Neutrophil (primary cell): ENCODE data around the gene ATRIP.
"Not testable (repeated sequence)": the region's sequence is repeated elsewhere in the genome, so short reads cannot be mapped to it uniquely, and the experiment has no call there.

ENCODE experiments used
- H3K27ac ChIP-seq: fragments of 200-600 bp; sonication (generic); 2 replicates; pipeline ENCODE4 v1.5.1; 2016; ENCODE audit warnings: mild to moderate bottlenecking, moderate library complexity
- H3K27me3 ChIP-seq: fragments of 200-600 bp; sonication (generic); 2 replicates; pipeline ENCODE4 v1.6.0; 2016; ENCODE audit warnings: mild to moderate bottlenecking
- H3K36me3 ChIP-seq: fragments of 200-600 bp; sonication (generic); 2 replicates; pipeline ENCODE4 v1.5.1; 2017
- H3K4me1 ChIP-seq, 2 experiments: fragments of 200-600 bp in 1 of 2; sonication (generic) in 1 of 2; 1 replicate in 1 of 2; 2 replicates in 1 of 2; pipeline versions ENCODE4 v1.5.1 to v1.6.1; 2013 to 2016; ENCODE audit warnings: low read depth in 1 of 2, low read length in 1 of 2, mild to moderate bottlenecking in 1 of 2, moderate library complexity in 1 of 2; ENCODE audit not compliant: control insufficient read depth in 1 of 2, insufficient read depth in 1 of 2
- H3K4me3 ChIP-seq, 2 experiments: fragments of 200-600 bp in 1 of 2; sonication (generic) in 1 of 2; 1 replicate in 1 of 2; 2 replicates in 1 of 2; pipeline ENCODE4 v1.5.1; 2013 to 2016; ENCODE audit warnings: low read depth in 1 of 2, low read length in 1 of 2, mild to moderate bottlenecking in 1 of 2, moderate library complexity in 1 of 2
- H3K9me3 ChIP-seq: fragments of 200-600 bp; sonication (generic); 2 replicates; pipeline ENCODE4 v1.5.1; 2016
- TF ChIP-seq, protein P1 (sequence below): fragments of 200-600 bp; sonication (generic); IDR thresholded peaks from 2 replicates; pipeline ENCODE4 v1.5.1; 2016; ENCODE audit warnings: antibody characterized with exemption

The ATRIP gene

GRCh38 chr3:48400824-48401433 is 45.6 kb upstream of the ATRIP start:
- Histone ChIP-seq H3K36me3 (no peaks in the 10 kb centered on the region), H3K9me3 (no peaks in the 10 kb centered on the region), H3K27ac (no peak overlapping the region), H3K4me3 (no peak overlapping the region), H3K4me1 (peaks cover 37 to 40% of the 10 kb centered on the region in 2 experiments), H3K27me3 (no peaks in the 10 kb centered on the region)
- TF ChIP-seq, protein P1, sequence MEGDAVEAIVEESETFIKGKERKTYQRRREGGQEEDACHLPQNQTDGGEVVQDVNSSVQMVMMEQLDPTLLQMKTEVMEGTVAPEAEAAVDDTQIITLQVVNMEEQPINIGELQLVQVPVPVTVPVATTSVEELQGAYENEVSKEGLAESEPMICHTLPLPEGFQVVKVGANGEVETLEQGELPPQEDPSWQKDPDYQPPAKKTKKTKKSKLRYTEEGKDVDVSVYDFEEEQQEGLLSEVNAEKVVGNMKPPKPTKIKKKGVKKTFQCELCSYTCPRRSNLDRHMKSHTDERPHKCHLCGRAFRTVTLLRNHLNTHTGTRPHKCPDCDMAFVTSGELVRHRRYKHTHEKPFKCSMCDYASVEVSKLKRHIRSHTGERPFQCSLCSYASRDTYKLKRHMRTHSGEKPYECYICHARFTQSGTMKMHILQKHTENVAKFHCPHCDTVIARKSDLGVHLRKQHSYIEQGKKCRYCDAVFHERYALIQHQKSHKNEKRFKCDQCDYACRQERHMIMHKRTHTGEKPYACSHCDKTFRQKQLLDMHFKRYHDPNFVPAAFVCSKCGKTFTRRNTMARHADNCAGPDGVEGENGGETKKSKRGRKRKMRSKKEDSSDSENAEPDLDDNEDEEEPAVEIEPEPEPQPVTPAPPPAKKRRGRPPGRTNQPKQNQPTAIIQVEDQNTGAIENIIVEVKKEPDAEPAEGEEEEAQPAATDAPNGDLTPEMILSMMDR: peak; percentile 85

DNA sequence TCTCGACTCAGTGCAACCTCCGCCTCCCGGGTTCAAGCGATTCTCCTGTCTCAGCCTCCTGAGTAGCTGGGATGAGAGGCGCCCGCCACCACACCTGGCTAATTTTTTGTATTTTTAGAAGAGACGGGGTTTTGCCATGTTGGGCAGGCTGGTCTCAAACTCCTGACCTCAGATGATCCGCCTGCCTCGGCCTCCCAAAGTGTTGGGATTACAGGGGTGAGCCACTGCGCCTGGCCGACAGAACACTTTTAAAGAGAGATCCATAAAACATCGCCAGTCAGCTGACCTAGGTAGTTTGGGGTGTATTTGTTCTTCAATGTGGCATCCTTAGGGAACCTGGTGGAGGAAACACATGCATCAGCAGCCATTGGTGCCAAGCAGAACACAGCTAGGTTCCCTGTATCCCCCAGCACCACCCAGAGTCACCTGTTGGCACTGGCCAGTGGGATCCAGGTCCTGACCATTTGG is 45.1 kb upstream of the ATRIP start:
- H3K4me3 ChIP-seq, H3K36me3 ChIP-seq, H3K27ac ChIP-seq, H3K9me3 ChIP-seq, H3K27me3 ChIP-seq: not testable (repeated sequence)
- H3K4me1 ChIP-seq: peaks cover 34% of the 10 kb centered on the region in 2 experiments

DNA sequence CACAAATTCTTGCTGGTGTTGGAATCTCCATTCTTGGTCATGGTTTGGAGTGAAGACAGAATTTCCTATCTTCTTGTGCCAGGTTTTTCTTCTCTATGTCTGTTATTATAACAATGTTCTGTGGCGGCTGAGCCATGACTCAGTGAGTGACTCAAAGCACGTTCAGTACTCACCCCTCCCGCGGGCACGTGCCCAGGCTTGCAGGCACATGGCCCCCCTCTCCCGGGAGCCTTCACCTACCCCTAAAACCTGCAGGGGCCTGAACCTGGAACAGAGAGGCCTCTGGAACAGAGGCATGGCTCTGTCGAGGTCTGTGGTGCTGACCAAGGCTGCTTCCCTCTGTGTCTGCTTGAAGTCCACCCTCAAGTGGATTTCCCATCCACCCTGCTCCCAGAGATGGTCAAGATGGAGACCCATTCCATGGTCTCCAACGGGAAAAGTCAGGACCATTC is 44.2 kb upstream of the ATRIP start:
- H3K4me1 ChIP-seq: peaks cover 27% of the 10 kb centered on the region in 2 experiments
- no peak overlapping the region for H3K4me3 ChIP-seq
- no peaks in the 10 kb centered on the region for H3K36me3 ChIP-seq
- TF ChIP-seq, protein P1: no peak
- no peak overlapping the region for H3K27ac ChIP-seq
- no peaks in the 10 kb centered on the region for H3K27me3 ChIP-seq
- no peaks in the 10 kb centered on the region for H3K9me3 ChIP-seq

GRCh38 chr3:48402907-48403306 is 43.6 kb upstream of the ATRIP start:
- Histone ChIP-seq H3K36me3 (no peaks in the 10 kb centered on the region), H3K4me3 (no peak overlapping the region), H3K9me3 (no peaks in the 10 kb centered on the region), H3K4me1 (peaks cover 21% of the 10 kb centered on the region in 2 experiments), H3K27me3 (no peaks in the 10 kb centered on the region), H3K27ac (no peak overlapping the region)
- TF ChIP-seq, protein P1: no peak

DNA sequence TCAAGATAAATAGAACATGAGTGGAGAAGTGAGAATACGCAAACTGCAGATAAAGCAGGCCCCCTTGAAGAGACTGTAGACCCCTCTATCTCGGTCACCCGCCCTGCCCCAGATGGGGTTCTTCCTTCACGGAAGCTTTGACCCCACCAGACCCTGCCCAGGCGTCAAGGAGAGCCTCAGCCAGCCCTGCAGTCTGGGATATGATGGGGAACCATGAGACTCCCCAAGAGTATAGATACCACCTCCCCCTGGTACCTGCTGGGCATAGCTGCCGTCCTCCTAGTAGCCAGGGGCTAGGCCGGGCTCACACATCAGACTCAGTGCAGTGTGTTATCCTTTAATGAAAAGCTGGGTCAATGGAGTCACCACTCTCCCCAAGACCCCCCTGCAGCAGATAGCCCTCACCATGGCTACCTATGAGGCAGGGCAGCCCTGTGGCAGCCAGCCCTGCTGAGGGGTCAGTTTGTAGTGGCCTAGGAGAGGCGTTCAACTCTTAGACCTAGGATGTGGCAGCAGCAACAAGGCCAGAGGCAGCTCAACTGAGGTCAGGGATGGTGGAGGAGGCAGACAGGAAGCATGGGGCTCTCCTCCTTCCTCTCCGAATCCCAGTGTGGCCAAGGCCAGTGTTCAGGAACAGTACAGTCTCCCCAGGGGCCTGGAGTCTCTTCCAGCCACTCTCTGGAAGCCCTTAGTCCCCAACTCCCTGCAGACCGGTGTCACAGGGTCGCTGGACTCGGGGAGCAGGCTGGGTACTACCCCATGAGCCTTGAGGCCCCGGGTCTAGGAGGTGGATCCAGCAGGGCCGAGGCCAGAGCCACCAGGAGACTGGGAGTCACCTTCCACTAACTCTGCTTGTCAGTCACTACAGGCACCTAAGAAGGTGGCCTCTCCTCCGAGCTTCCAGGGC is 42.8 kb upstream of the ATRIP start:
- H3K36me3 ChIP-seq: no peaks in the 10 kb centered on the region

More for the DNA sequence above, 42.8 kb upstream of the ATRIP start:
- no peak overlapping the region for H3K4me3 ChIP-seq
- no peaks in the 10 kb centered on the region for H3K27me3 ChIP-seq
- H3K4me1 ChIP-seq: peaks cover 12% of the 10 kb centered on the region in 2 experiments
- no peak overlapping the region for H3K27ac ChIP-seq
- H3K9me3 ChIP-seq: no peaks in the 10 kb centered on the region
- TF ChIP-seq, protein P1: no peak
